OCI-LY3 (cell line): ENCODE measurements around the gene FLYWCH1.

Experiments used
- CTCF ChIP-seq: fragments of 200-600, 300-600 bp; sonication (generic); IDR thresholded peaks from 2 replicates; pipeline ENCODE4 v1.5.1; 2014; ENCODE audit warnings: antibody characterized with exemption, low read length, low read depth
- EZH2phosphoT487 ChIP-seq: fragments of 200-600 bp; shearing (Covaris generic); IDR thresholded peaks from 2 replicates; pipeline ENCODE4 v1.6.1; 2018; ENCODE audit warnings: antibody characterized with exemption, mixed run types, low read depth

GRCh38 chr16:2949705-2950352 is 38.1 kb downstream of the FLYWCH1 start:
- TF ChIP-seq CTCF (no peak), EZH2phosphoT487 (no peak)
